ENCODE data around the gene FAM200B.

FAM200B gene

GRCh38 chr4:15706646-15707362, 25.2 kb downstream of the FAM200B start:
- no peak overlapping the region for H3K4me3 ChIP-seq (ENCODE audit: low read length)
- no peak overlapping the region for H3K27ac ChIP-seq (ENCODE audit: low read length)
- no peaks in the 10 kb centered on the region for H3K36me3 ChIP-seq (replicated peaks; ENCODE audit: low read depth, low read length)
- H4K20me1 ChIP-seq (ENCODE audit: insufficient read depth, low read length), result no peaks in the 10 kb centered on the region
- H3K9ac ChIP-seq (ENCODE audit: low read length), result no peak overlapping the region
- H2AFZ ChIP-seq (ENCODE audit: low read depth, low read length), result no peak overlapping the region
- TF ChIP-seq EZH2phosphoT487 (IDR thresholded peaks at IDR 0.05; ENCODE audit: low read depth), result no peak
- TF ChIP-seq CTCF (IDR thresholded peaks at IDR 0.05; ENCODE audit: low read depth, low read length), result no peak
- no peaks in the 10 kb centered on the region; the same call in 1 of the 2 replicates for H3K27me3 ChIP-seq (ENCODE audit: low read depth, low read length)
- H3K79me2 ChIP-seq (ENCODE audit: low read length), result no peaks in the 10 kb centered on the region
- no peaks in the 10 kb centered on the region for H3K4me1 ChIP-seq (ENCODE audit: low read length)
- no peak overlapping the region for H3K4me2 ChIP-seq (ENCODE audit: low read length)
- H3K9me3 ChIP-seq (ENCODE audit: insufficient read depth, low read length), result no peaks in the 10 kb centered on the region

GRCh38 chr4:15707363-15707715, 25.7 kb downstream of the FAM200B start:
- H4K20me1 ChIP-seq (ENCODE audit: insufficient read depth, low read length), result no peaks in the 10 kb centered on the region
- no peaks in the 10 kb centered on the region for H3K9me3 ChIP-seq (ENCODE audit: insufficient read depth, low read length)
- no peak overlapping the region for H3K4me3 ChIP-seq (ENCODE audit: low read length)
- TF ChIP-seq EZH2phosphoT487 (IDR thresholded peaks at IDR 0.05; ENCODE audit: low read depth), result no peak
- no peak for TF ChIP-seq CTCF (IDR thresholded peaks at IDR 0.05; ENCODE audit: low read depth, low read length)
- H3K36me3 ChIP-seq (replicated peaks; ENCODE audit: low read depth, low read length), result no peaks in the 10 kb centered on the region
- no peak overlapping the region for H2AFZ ChIP-seq (ENCODE audit: low read depth, low read length)
- H3K27me3 ChIP-seq (ENCODE audit: low read depth, low read length), result no peaks in the 10 kb centered on the region; the same call in 1 of the 2 replicates
- H3K27ac ChIP-seq (ENCODE audit: low read length), result no peak overlapping the region
- no peaks in the 10 kb centered on the region for H3K79me2 ChIP-seq (ENCODE audit: low read length)
- H3K9ac ChIP-seq (ENCODE audit: low read length), result no peak overlapping the region
- no peaks in the 10 kb centered on the region for H3K4me1 ChIP-seq (ENCODE audit: low read length)
- no peak overlapping the region for H3K4me2 ChIP-seq (ENCODE audit: low read length)

- H3K9ac ChIP-seq (ENCODE audit: low read length), result no peak overlapping the region
- no peak overlapping the region for H3K27ac ChIP-seq (ENCODE audit: low read length)
- H3K79me2 ChIP-seq (ENCODE audit: low read length), result no peaks in the 10 kb centered on the region
- H3K9me3 ChIP-seq (ENCODE audit: insufficient read depth, low read length), result no peaks in the 10 kb centered on the region
- H3K4me3 ChIP-seq (ENCODE audit: low read length), result no peak overlapping the region
- no peaks in the 10 kb centered on the region for H3K36me3 ChIP-seq (replicated peaks; ENCODE audit: low read depth, low read length)
- no peak for TF ChIP-seq EZH2phosphoT487 (IDR thresholded peaks at IDR 0.05; ENCODE audit: low read depth)
- no peak for TF ChIP-seq CTCF (IDR thresholded peaks at IDR 0.05; ENCODE audit: low read depth, low read length)
- no peaks in the 10 kb centered on the region for H4K20me1 ChIP-seq (ENCODE audit: insufficient read depth, low read length)
- H3K4me2 ChIP-seq (ENCODE audit: low read length), result no peak overlapping the region
- H3K27me3 ChIP-seq (ENCODE audit: low read depth, low read length), result no peaks in the 10 kb centered on the region; the same call in 1 of the 2 replicates
- H3K4me1 ChIP-seq (ENCODE audit: low read length), result no peaks in the 10 kb centered on the region
- H2AFZ ChIP-seq (ENCODE audit: low read depth, low read length), result no peak overlapping the region
Measured at GRCh38 chr4:15711762-15712161, 30.1 kb downstream of the FAM200B start.

- Histone ChIP-seq H3K4me2 (ENCODE audit: low read length) (no peak overlapping the region), H3K4me1 (ENCODE audit: low read length) (no peaks in the 10 kb centered on the region), H3K27ac (ENCODE audit: low read length) (no peak overlapping the region), H2AFZ (ENCODE audit: low read depth, low read length) (no peak overlapping the region), H3K79me2 (ENCODE audit: low read length) (no peaks in the 10 kb centered on the region), H3K9me3 (ENCODE audit: insufficient read depth, low read length) (no peaks in the 10 kb centered on the region), H3K9ac (ENCODE audit: low read length) (no peak overlapping the region), H3K27me3 (ENCODE audit: low read depth, low read length) (no peaks in the 10 kb centered on the region; the same call in 1 of the 2 replicates), H3K36me3 (replicated peaks; ENCODE audit: low read depth, low read length) (no peaks in the 10 kb centered on the region), H4K20me1 (ENCODE audit: insufficient read depth, low read length) (no peaks in the 10 kb centered on the region), H3K4me3 (ENCODE audit: low read length) (no peak overlapping the region)
- TF ChIP-seq CTCF (IDR thresholded peaks at IDR 0.05; ENCODE audit: low read depth, low read length) (no peak), EZH2phosphoT487 (IDR thresholded peaks at IDR 0.05; ENCODE audit: low read depth) (no peak)
Measured at GRCh38 chr4:15712214-15712613, 30.6 kb downstream of the FAM200B start.

All from OCI-LY3 (cell line).